Vein endothelial cell (primary cell): Measurements from ENCODE around the gene CCNB3. TPM values are rescaled to one million over a fixed set of nuclear protein-coding genes. Genes with fewer than 3 reads are reported as not detected.

Source experiments
- small RNA-seq: library from RNA; depleted of rRNA; stranded (forward); fragments of <200 nt; gene quantifications from one replicate; pipeline ENCODE3, GENCODE V24; 2012
- total RNA-seq: library from RNA; depleted of rRNA; stranded (reverse); fragments of >200 nt; gene quantifications from 2 replicates; pipeline ENCODE4 v1.2.3, GENCODE V29; 2012

CCNB3 gene, protein sequence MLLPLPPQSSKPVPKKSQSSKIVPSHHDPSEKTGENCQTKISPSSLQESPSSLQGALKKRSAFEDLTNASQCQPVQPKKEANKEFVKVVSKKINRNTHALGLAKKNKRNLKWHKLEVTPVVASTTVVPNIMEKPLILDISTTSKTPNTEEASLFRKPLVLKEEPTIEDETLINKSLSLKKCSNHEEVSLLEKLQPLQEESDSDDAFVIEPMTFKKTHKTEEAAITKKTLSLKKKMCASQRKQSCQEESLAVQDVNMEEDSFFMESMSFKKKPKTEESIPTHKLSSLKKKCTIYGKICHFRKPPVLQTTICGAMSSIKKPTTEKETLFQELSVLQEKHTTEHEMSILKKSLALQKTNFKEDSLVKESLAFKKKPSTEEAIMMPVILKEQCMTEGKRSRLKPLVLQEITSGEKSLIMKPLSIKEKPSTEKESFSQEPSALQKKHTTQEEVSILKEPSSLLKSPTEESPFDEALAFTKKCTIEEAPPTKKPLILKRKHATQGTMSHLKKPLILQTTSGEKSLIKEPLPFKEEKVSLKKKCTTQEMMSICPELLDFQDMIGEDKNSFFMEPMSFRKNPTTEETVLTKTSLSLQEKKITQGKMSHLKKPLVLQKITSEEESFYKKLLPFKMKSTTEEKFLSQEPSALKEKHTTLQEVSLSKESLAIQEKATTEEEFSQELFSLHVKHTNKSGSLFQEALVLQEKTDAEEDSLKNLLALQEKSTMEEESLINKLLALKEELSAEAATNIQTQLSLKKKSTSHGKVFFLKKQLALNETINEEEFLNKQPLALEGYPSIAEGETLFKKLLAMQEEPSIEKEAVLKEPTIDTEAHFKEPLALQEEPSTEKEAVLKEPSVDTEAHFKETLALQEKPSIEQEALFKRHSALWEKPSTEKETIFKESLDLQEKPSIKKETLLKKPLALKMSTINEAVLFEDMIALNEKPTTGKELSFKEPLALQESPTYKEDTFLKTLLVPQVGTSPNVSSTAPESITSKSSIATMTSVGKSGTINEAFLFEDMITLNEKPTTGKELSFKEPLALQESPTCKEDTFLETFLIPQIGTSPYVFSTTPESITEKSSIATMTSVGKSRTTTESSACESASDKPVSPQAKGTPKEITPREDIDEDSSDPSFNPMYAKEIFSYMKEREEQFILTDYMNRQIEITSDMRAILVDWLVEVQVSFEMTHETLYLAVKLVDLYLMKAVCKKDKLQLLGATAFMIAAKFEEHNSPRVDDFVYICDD (N-terminal part only)
- 0.19 and 2.6 TPM in 2 replicates for total RNA-seq

GRCh38 chrX:50204364-50204899, at the start of gene CCNB3:
CCNB3 (plus strand) TSS chrX:50204765; CDS start chrX:50285164, 80,399 bp downstream.

DNA sequence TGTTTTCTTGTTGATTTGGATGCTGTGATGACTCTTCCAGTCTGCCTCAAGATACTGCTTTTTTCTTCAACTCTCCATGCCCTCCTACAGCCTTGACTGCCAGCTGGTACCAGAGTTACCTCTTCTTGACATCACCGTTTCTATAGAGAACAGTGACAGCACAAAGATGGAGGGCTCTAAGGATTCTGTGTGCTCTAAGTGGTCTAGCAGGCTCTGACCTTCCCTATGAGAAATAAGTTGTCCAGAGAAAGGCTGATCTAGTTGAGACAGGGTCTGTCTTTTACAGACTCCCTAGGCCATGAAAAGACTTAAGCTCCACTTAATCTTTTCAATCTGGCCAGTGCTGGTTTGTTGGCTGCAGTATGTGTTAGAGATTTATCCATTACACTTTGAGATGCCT, 3.7 kb upstream of the CCNB3 start, which contains the start of gene AKAP4:
Gene AKAP4 (minus strand): TSS at position 101 of the 400 bp plus-strand sequence. CDS start 118 bp downstream, outside the sequence.

Small RNA genes within 50 kb of the gene (small RNA-seq; reads per million reads assigned to genes)
- gene PYY3 (not detected), gene RF00019 (not detected)

Other genes with a start within 250 kb of the CCNB3 start
- under 0.01 TPM in 1 of 2 replicates, not detected in the other for gene AKAP4, start 3.8 kb upstream of the CCNB3 start, total RNA-seq